NCI-H345 treated with DMSO at 0.1 percent for 48 hours (cell line): Measurements from ENCODE around the gene IL1RAPL2.
"Not testable (repeated sequence)": the region's sequence is repeated elsewhere in the genome, so short reads cannot be mapped to it uniquely, and the experiment has no call there.

Source experiments
- DNase-seq: peaks from one replicate; lab custom pipeline; 2025; ENCODE audit not compliant: unreplicated experiment; lab: John Stamatoyannopoulos, UW

Gene IL1RAPL2

GRCh38 chrX:105658136-105658535 lies 1092.1 kb downstream of the IL1RAPL2 start:
- no peak for DNase-seq

- no peak for DNase-seq
Observed at GRCh38 chrX:105662248-105662647, 1096.2 kb downstream of the IL1RAPL2 start.

- no peak for DNase-seq
Observed at GRCh38 chrX:105664243-105664642, 1098.2 kb downstream of the IL1RAPL2 start.

DNA sequence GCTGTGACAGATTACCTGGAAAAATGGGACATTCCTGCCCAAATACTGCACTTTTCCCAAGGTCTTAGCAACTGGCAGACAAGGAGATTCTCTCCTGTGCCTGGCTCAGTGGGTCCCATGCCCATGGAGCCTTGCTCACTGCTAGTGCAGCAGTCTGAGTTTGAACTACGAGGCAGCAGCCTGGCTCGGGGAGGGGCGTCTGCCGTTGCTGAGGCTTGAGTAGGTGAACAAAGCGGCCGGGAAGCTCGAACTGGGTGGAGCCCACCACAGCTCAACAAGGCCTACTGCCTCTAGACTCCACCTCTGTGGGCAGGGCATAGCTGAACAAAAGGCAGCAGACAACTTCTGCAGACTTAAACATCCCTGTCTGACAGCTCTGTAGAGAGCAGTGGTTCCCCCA lies 1118.3 kb downstream of the IL1RAPL2 start:
- DNase-seq: not testable (repeated sequence)

GRCh38 chrX:105694839-105695238 lies 1128.8 kb downstream of the IL1RAPL2 start:
- no peak for DNase-seq

DNA sequence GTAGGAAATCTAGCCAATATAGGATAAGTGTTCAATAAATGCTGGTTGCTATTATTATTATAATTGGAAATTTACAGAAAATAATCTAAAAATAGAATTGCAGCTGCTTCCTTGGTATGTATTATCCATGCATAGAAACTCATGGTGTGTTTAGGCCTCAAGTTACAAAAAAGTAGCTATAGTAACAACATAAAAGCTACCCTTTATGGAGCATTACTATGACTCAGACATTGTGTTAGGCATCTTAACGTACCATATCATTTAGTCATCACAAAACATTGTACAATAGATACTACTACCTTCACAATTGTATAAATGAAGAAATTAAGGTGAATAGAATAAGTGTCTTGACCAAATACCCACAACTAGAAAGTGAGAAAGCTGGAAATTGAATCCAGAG lies 1129.5 kb downstream of the IL1RAPL2 start:
- DNase-seq: no peak

DNA sequence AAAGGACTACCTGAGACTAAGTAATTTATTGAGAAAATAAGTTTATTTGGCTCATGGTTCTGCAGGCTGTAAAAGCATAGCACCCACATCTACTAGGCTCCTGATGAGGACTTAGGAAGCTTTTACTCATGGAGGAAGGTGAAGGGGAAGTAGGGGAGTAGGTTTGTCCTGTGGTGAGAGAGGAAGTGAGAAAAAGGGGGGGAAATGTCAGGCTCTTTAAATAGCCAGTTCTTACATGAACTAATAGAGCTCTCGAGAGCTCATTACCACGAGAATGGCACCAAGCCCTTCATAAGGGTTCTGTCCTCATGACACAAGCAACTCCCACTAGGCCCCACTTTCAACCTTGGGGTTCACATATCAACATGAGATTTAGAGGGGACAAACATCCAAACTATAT lies 1130.9 kb downstream of the IL1RAPL2 start:
- no peak for DNase-seq

GRCh38 chrX:105697984-105698781 lies 1132.2 kb downstream of the IL1RAPL2 start:
- DNase-seq: no peak

DNA sequence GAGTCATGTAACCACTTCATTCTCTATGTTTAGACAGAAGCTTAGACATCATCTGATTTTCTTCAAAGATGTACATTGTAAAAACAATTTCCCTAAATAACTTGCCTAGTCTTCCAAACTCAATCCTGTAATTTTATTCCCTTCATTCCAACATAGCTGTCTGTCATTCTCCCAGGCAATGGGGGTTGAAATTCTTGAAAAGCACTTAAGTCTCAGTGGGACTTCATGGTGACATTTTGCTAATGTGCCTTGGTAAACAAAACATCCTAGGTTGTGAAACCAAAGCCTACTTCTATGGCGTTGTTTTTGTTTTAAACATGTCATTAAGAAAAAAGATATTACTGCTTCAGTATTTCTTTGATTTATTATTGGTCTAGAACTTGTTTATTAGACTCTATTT lies 1134.3 kb downstream of the IL1RAPL2 start:
- no peak for DNase-seq

DNA sequence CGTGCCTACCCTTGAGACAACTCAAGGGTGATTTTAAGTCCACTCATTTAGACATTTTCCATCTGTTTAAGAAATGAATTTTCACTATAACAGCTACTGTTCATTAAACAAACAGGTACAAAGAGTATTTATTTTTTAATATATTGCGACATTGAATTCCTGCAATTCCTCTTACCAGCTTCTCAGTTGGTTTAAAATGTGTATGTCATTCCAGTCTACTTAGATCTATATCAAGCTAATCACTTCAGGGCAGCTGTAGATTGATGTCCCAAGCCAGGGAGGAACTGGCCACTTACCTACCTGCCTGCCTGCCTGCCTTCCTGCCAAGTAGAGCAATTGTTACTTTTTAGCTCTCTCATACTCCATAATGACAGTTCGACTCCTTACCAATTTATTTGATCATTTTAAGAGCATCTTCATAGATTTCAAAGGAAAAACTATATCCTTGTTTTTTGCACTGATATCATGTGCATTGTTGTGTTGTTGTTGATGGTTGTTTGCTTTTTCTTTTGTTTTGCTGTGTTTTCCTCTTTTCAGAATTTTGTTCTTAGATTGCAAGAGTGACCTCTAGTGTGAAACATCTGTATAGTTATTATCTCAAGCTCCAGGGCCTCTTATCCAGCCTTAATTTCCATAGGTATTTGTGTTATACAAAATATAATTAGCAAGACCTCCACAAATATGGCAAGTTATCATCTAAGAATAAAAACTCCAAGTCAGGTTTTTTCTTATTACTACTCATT lies 1135.5 kb downstream of the IL1RAPL2 start:
- no peak for DNase-seq

DNA sequence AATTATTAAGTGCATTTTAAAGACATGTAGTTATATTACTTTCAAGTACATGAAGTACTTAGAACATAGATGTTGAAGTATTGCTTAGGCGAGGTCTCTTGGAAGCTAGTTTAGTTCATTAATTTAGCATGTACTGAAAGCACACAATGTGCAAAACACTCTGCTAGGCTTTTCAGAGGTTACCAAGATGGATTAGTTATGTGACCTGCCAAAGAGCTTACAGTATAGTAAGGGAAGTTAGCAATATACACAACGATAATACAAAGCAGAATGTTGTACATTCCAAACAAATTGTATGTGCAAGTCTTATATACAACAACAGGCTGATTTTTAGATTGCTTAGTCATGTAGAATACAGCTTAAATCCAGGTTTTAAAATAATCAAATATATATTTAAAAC lies 1137.9 kb downstream of the IL1RAPL2 start:
- DNase-seq: no peak

DNA sequence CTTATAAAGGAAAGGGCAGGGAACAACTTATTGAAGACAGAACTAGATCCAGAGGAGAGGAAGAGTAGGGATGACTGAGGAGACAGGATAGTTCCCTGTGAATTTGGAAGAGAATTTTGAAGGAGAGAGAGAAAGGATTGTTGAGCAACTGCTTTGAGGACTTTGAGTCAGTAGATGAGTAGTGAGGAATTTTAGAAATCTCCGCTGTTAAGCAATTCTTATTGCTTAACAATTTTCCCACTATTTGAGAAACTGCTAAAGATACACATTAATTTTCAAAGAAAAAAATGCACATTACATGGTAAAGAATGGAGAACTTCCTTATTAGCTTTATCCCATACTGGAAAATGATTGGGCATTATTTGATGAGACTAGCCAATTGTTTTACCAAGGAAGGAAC lies 1140.0 kb downstream of the IL1RAPL2 start:
- DNase-seq: no peak

GRCh38 chrX:105711805-105712204 lies 1145.8 kb downstream of the IL1RAPL2 start:
- no peak for DNase-seq

- DNase-seq: no peak
Observed at GRCh38 chrX:105715746-105716145, 1149.7 kb downstream of the IL1RAPL2 start.

- no peak for DNase-seq
Observed at GRCh38 chrX:105723966-105724735, 1158.2 kb downstream of the IL1RAPL2 start.

- DNase-seq: no peak
Observed at GRCh38 chrX:105725228-105725627, 1159.2 kb downstream of the IL1RAPL2 start.

- no peak for DNase-seq
Observed at GRCh38 chrX:105738162-105738561, 1172.2 kb downstream of the IL1RAPL2 start.

DNA sequence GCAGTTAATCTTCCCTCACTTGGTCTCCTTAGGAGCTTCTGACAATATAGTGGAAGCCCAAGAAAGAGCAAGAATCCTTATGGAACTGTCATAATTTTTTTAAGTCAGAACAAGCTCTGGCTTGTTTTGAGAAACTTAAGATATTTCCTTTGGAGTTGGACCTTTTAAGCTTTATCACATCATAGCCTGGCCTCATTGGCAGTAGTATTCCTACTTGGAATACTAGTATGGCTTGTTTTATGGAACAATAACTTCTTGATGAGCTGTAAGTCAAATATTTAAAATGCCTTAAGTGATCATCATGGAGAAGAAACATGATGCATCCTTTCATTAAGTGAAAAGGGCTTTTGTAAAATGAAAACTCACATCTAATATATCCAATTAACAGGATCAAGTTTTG lies 1178.3 kb downstream of the IL1RAPL2 start:
- DNase-seq: no peak

DNA sequence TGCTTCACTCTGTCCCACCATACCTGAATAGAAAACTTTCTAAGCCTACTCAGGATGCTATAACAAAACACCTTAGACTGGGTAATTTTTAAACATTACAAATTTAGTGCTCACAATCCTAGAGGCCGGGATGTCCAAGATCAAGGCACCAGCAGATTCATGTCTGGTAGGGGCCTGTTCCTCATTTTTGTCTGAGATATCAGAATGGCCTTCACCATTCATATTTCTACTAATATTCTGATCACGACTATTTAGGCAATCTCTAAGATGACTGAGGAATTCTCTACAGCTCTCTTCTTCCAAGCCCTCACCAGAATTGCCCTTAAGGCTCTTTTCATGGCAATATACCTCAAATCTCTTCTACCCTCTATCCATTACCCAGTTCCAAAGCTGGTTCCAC lies 1178.9 kb downstream of the IL1RAPL2 start:
- no peak for DNase-seq

DNA sequence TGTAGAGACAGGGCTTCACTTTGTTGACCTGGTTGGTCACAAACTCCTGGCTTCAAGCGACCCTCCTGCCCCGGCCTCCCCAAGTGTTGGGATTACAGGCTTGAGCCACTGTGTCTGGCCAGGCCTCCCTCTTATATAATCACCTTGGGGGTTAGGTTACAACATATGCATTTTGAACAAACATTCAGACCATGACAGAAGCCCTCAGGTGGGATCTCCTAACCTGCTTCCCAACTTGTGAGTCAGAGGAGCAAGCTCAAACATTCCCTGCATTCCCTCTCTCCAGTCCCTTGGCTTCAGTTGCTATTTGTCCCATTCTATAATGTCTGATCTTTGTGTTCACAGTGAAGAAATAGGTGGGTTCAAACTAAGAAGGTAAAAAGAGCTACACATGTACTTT lies 1179.9 kb downstream of the IL1RAPL2 start:
- DNase-seq: no peak

GRCh38 chrX:105752338-105752956 lies 1186.4 kb downstream of the IL1RAPL2 start:
- DNase-seq: peak; percentile 44
